PC-9 (cell line): ENCODE results near the gene ME2. TPM values are rescaled to one million over a fixed set of nuclear protein-coding genes. Genes with fewer than 3 reads are reported as not detected.

ENCODE experiments used
- BruUV-seq: library from RNA; stranded (reverse); fragments of 400-500 nt; replicated peaks from 2 replicates; lab custom pipeline; 2021; lab: Mats Ljungman, UMichigan
- CTCF ChIA-PET: fragments of 300-600 bp; sonication (Branson Sonifier 250); formaldehyde crosslinking; loops from one replicate; lab custom pipeline; 2022; ENCODE audit warnings: antibody characterized with exemption; lab: Charles Lee
- POLR2A ChIA-PET: fragments of 300-600 bp; sonication (Branson Sonifier 250); formaldehyde crosslinking; loops from one replicate; lab custom pipeline; 2022; ENCODE audit warnings: antibody characterized with exemption; ENCODE audit not compliant: unreplicated experiment; lab: Charles Lee
- DNase-seq, 2 experiments: peaks; one replicate each; pipeline versions ENCODE4 v3.0.0 to v3.0.0-alpha.2; 2015 to 2022; ENCODE audit warnings: mixed read lengths in 1 of 2
- H2AFZ ChIP-seq: fragments of 200-600 bp; sonication (generic); 2 replicates; pipeline ENCODE4 v1.8.1; 2017; ENCODE audit warnings: antibody characterized with exemption
- H3F3A ChIP-seq: fragments of 200-600 bp; sonication (generic); 2 replicates; pipeline ENCODE4 v1.8.1; 2017; ENCODE audit warnings: antibody characterized with exemption, mild to moderate bottlenecking, low read depth; ENCODE audit not compliant: insufficient read depth
- H3K27ac ChIP-seq: fragments of 200-600 bp; sonication (generic); 2 replicates; pipeline ENCODE4 v1.6.1; 2016; ENCODE audit warnings: mixed run types
- H3K27me3 ChIP-seq: fragments of 200-600 bp; sonication (generic); 2 replicates; pipeline ENCODE4 v1.6.1; 2016; ENCODE audit warnings: low read depth, mixed run types; ENCODE audit not compliant: insufficient read depth
- H3K36me3 ChIP-seq: fragments of 200-600 bp; sonication (generic); 2 replicates; pipeline ENCODE4 v1.6.1; 2016; ENCODE audit warnings: low read depth, mixed run types
- H3K4me1 ChIP-seq: fragments of 200-600 bp; sonication (generic); replicated peaks from 2 replicates; pipeline ENCODE4 v1.6.1; 2016; ENCODE audit warnings: mixed run types; ENCODE audit not compliant: insufficient read depth
- H3K4me2 ChIP-seq: fragments of 200-600 bp; sonication (generic); 2 replicates; pipeline ENCODE4 v1.6.1; 2017; ENCODE audit warnings: mixed run types
- H3K4me3 ChIP-seq: fragments of 200-600 bp; sonication (generic); 2 replicates; pipeline ENCODE4 v1.6.1; 2016; ENCODE audit warnings: mixed run types
- H3K79me2 ChIP-seq: fragments of 200-600 bp; sonication (generic); 2 replicates; pipeline ENCODE4 v1.6.1; 2017; ENCODE audit warnings: low read depth, mixed run types
- H3K9me2 ChIP-seq: fragments of 200-600 bp; sonication (generic); 2 replicates; pipeline ENCODE4 v1.8.1; 2017; ENCODE audit warnings: mild to moderate bottlenecking; ENCODE audit not compliant: insufficient read depth
- H3K9me3 ChIP-seq: fragments of 200-600 bp; sonication (generic); 2 replicates; pipeline ENCODE4 v1.8.1; 2016; ENCODE audit warnings: low read depth; ENCODE audit not compliant: insufficient read depth
- H4K20me1 ChIP-seq: fragments of 200-600 bp; sonication (generic); 2 replicates; pipeline ENCODE4 v1.8.1; 2017; ENCODE audit not compliant: insufficient read depth
- EZH2 ChIP-seq: fragments of 200-600 bp; sonication (generic); IDR thresholded peaks from 2 replicates; pipeline ENCODE4 v1.8.0; 2017; ENCODE audit warnings: antibody characterized with exemption, low read depth
- intact Hi-C: fragments of 100-400 bp; cut with micrococcal nuclease; formaldehyde crosslinking; loops from one replicate; pipeline ENCODE4 v1.10.0; 2022; ENCODE audit not compliant: unreplicated experiment
- total RNA-seq: library from RNA; stranded (reverse); gene quantifications from 2 replicates; pipeline ENCODE4 v1.2.3, GENCODE V29; 2021
- TF ChIP-seq, protein P1 (sequence below): fragments of 200-600 bp; sonication (generic); conservative IDR thresholded peaks from 2 replicates; pipeline ENCODE4 v1.6.1; 2017; ENCODE audit warnings: mixed run types, antibody characterized with exemption, mild to moderate bottlenecking, moderate library complexity

The ME2 gene
- total RNA-seq, 1 experiment from 2014 or later = 27.9 TPM

DNA sequence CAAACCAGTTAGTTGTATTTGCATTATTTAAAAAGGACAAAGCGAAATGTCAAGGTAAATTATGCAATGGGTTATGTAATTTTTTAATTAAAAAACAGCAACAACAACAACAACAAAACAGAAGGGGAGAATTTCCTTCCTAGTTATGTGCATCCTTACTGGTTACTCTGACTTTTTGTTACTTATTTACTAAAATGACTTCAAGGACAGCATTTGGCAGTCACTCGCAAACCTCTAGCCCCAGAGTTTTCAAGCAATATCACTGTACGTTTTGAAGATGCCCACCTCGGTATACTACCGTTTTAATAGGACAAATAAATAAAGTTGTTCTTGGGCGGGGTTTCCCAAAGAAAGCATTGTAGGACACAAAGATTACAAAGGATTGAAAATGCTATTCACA, 34.4 kb upstream of the ME2 start:
- Histone ChIP-seq H3K4me2 (no peak overlapping the region), H3K27ac (no peak overlapping the region), H3K79me2 (no peaks in the 10 kb centered on the region), H3F3A (peaks cover 4% of the 10 kb centered on the region; the same call in 1 of the 2 replicates), H3K27me3 (no peaks in the 10 kb centered on the region), H2AFZ (no peak overlapping the region), H4K20me1 (no peaks in the 10 kb centered on the region), H3K9me3 (no peaks in the 10 kb centered on the region), H3K4me3 (no peak overlapping the region), H3K36me3 (no peaks in the 10 kb centered on the region), H3K9me2 (no peaks in the 10 kb centered on the region), H3K4me1 (no peaks in the 10 kb centered on the region)
- no TSS peak for BruUV-seq
- intact Hi-C loops = no loop called here
- DNase-seq = no peak
- TF ChIP-seq, protein P1, sequence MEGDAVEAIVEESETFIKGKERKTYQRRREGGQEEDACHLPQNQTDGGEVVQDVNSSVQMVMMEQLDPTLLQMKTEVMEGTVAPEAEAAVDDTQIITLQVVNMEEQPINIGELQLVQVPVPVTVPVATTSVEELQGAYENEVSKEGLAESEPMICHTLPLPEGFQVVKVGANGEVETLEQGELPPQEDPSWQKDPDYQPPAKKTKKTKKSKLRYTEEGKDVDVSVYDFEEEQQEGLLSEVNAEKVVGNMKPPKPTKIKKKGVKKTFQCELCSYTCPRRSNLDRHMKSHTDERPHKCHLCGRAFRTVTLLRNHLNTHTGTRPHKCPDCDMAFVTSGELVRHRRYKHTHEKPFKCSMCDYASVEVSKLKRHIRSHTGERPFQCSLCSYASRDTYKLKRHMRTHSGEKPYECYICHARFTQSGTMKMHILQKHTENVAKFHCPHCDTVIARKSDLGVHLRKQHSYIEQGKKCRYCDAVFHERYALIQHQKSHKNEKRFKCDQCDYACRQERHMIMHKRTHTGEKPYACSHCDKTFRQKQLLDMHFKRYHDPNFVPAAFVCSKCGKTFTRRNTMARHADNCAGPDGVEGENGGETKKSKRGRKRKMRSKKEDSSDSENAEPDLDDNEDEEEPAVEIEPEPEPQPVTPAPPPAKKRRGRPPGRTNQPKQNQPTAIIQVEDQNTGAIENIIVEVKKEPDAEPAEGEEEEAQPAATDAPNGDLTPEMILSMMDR = no peak
- no peak for TF ChIP-seq EZH2
- ChIA-PET CTCF (no interaction called here), POLR2A (no interaction called here)

DNA sequence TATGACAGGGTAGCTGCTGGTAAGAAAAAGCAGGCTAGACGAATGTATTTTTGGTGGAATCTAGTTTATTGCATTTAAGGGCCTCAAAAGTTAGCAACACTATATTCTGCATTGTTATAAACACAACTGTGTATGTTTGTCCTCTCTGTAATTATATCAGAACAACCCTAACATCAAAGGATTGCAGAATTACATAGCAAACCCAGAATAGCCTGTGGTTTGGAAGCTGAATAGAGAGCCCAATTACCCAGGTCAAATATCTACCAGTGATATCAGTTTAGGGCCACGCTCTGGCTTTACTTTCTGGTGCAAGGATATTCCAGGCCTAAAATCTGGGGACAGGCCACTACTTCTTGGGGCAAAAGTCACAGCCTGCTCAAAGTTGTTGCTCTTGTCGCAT, 34.0 kb upstream of the ME2 start:
- no peak for TF ChIP-seq EZH2
- TF ChIP-seq, protein P1 = no peak
- no peaks in the 10 kb centered on the region for H4K20me1 ChIP-seq
- no peaks in the 10 kb centered on the region for H3K27me3 ChIP-seq
- CTCF ChIA-PET = no interaction called here
- peaks cover 4% of the 10 kb centered on the region; the same call in 1 of the 2 replicates for H3F3A ChIP-seq
- intact Hi-C loops = no loop called here
- H3K4me2 ChIP-seq = no peak overlapping the region
- H3K27ac ChIP-seq = no peak overlapping the region
- POLR2A ChIA-PET = no interaction called here
- H3K9me3 ChIP-seq = no peaks in the 10 kb centered on the region
- H3K4me1 ChIP-seq = no peaks in the 10 kb centered on the region
- no peak overlapping the region for H3K4me3 ChIP-seq
- no peak for DNase-seq
- H3K36me3 ChIP-seq = no peaks in the 10 kb centered on the region
- H2AFZ ChIP-seq = no peak overlapping the region
- no peaks in the 10 kb centered on the region for H3K9me2 ChIP-seq
- H3K79me2 ChIP-seq = no peaks in the 10 kb centered on the region
- BruUV-seq = no TSS peak

DNA sequence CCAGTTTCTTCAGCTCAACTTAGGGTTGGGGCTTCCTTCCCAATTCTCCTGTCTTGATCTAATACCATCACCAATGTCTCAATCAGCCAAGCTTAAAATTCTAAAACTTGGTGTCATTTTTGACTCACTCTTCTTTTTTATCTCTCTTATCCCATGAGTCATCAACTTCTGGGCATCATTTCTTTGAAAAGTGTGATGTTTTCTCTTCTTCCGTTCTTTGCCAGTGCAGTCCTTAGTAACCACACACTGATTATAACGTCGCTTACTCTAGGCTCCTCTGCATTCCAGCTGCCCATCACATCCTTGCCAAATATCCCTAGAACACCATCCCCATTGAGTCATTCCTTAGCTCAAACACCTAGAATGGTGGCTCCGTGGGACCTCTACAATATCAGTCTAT, 31.7 kb upstream of the ME2 start:
- no peak overlapping the region for H3K4me2 ChIP-seq

More for the DNA sequence above, 31.7 kb upstream of the ME2 start:
- intact Hi-C loops = no loop called here
- TF ChIP-seq EZH2 = no peak
- TF ChIP-seq, protein P1 = no peak
- no peaks in the 10 kb centered on the region for H3K9me2 ChIP-seq
- ChIA-PET POLR2A (no interaction called here), CTCF (interaction anchor here (0.6 kb wide), 1 partner anchor 11 kb away, joined by 21 read pairs; no protein-coding TSS in a partner anchor)
- H3F3A ChIP-seq = peaks cover 4% of the 10 kb centered on the region; the same call in 1 of the 2 replicates
- H2AFZ ChIP-seq = no peak overlapping the region
- BruUV-seq = no TSS peak
- no peaks in the 10 kb centered on the region for H3K79me2 ChIP-seq
- no peak overlapping the region for H3K27ac ChIP-seq
- no peaks in the 10 kb centered on the region for H4K20me1 ChIP-seq
- H3K4me1 ChIP-seq = no peaks in the 10 kb centered on the region
- H3K27me3 ChIP-seq = no peaks in the 10 kb centered on the region
- no peak overlapping the region for H3K4me3 ChIP-seq
- H3K36me3 ChIP-seq = no peaks in the 10 kb centered on the region
- H3K9me3 ChIP-seq = no peaks in the 10 kb centered on the region
- DNase-seq = no peak
